H9 (cell line): Measurements from ENCODE around the gene ABHD4. TPM values are rescaled to one million over a fixed set of nuclear protein-coding genes. Genes with fewer than 3 reads are reported as not detected.

ENCODE experiments used
- DNase-seq: peaks from one replicate; pipeline ENCODE4 v3.0.0-alpha.2; 2017
- H2AFZ ChIP-seq: one replicate; pipeline ENCODE4 v1.6.1; 2013; ENCODE audit warnings: mild to moderate bottlenecking, low read length, control low read depth, moderate library complexity
- H2AK5ac ChIP-seq: 2 replicates; pipeline ENCODE4 v1.6.1; 2013; ENCODE audit warnings: low read length, control low read depth, mixed read lengths; ENCODE audit not compliant: insufficient read length
- H2BK120ac ChIP-seq: one replicate; pipeline ENCODE4 v1.6.1; 2013; ENCODE audit warnings: low read depth, mild to moderate bottlenecking, low read length, control low read depth, inconsistent platforms; ENCODE audit not compliant: poor library complexity, severe bottlenecking
- H2BK12ac ChIP-seq: 2 replicates; pipeline ENCODE4 v1.6.1; 2013; ENCODE audit warnings: low read length, control low read depth, mixed read lengths, low read depth; ENCODE audit not compliant: insufficient read length
- H2BK15ac ChIP-seq: 2 replicates; pipeline ENCODE4 v1.6.1; 2013; ENCODE audit warnings: low read depth, low read length, control low read depth
- H2BK20ac ChIP-seq: one replicate; pipeline ENCODE4 v1.6.1; 2013; ENCODE audit warnings: low read depth, mild to moderate bottlenecking, low read length, control low read depth, inconsistent platforms; ENCODE audit not compliant: poor library complexity, severe bottlenecking
- H2BK5ac ChIP-seq: 2 replicates; pipeline ENCODE4 v1.6.1; 2013; ENCODE audit warnings: low read length, control low read depth, mixed read lengths; ENCODE audit not compliant: insufficient read length
- H3K14ac ChIP-seq: 2 replicates; pipeline ENCODE4 v1.6.1; 2013; ENCODE audit warnings: low read length, control low read depth; ENCODE audit not compliant: insufficient read depth
- H3K18ac ChIP-seq: 2 replicates; pipeline ENCODE4 v1.6.1; 2013; ENCODE audit warnings: low read depth, mild to moderate bottlenecking, mixed read lengths, low read length, control low read depth; ENCODE audit not compliant: insufficient read length
- H3K23ac ChIP-seq: 2 replicates; pipeline ENCODE4 v1.6.1; 2013; ENCODE audit warnings: low read length, control low read depth, mixed read lengths, low read depth; ENCODE audit not compliant: insufficient read length
- H3K23me2 ChIP-seq: 2 replicates; pipeline ENCODE4 v1.6.1; 2013; ENCODE audit warnings: low read depth, mild to moderate bottlenecking, mixed read lengths, low read length, control low read depth; ENCODE audit not compliant: insufficient read length, poor library complexity, severe bottlenecking
- H3K27ac ChIP-seq: 2 replicates; pipeline ENCODE4 v1.5.1; 2013; ENCODE audit warnings: low read length, control low read depth, mixed read lengths, low read depth; ENCODE audit not compliant: insufficient read length
- H3K27me3 ChIP-seq: 2 replicates; pipeline ENCODE4 v1.6.1; 2013; ENCODE audit warnings: low read length, control low read depth, inconsistent platforms; ENCODE audit not compliant: insufficient read depth
- H3K4ac ChIP-seq: 2 replicates; pipeline ENCODE4 v1.6.1; 2013; ENCODE audit warnings: low read depth, mild to moderate bottlenecking, control low read depth, inconsistent platforms, low read length, moderate library complexity
- H3K4me1 ChIP-seq: 2 replicates; pipeline ENCODE4 v1.6.1; 2013; ENCODE audit warnings: low read length, control low read depth, inconsistent platforms; ENCODE audit not compliant: insufficient read depth
- H3K4me2 ChIP-seq: 2 replicates; pipeline ENCODE4 v1.6.1; 2013; ENCODE audit warnings: low read length, control low read depth, mixed read lengths; ENCODE audit not compliant: insufficient read length, insufficient read depth
- H3K56ac ChIP-seq: 2 replicates; pipeline ENCODE4 v1.6.1; 2013; ENCODE audit warnings: low read depth, mild to moderate bottlenecking, mixed read lengths, low read length, control low read depth; ENCODE audit not compliant: insufficient read length
- H3K79me1 ChIP-seq: 2 replicates; pipeline ENCODE4 v1.6.1; 2013; ENCODE audit warnings: low read depth, mild to moderate bottlenecking, moderate library complexity, low read length, control low read depth, inconsistent platforms; ENCODE audit not compliant: insufficient read depth, poor library complexity, severe bottlenecking
- H3K79me2 ChIP-seq: 2 replicates; pipeline ENCODE4 v1.6.1; 2013; ENCODE audit warnings: low read length, control low read depth, inconsistent platforms; ENCODE audit not compliant: insufficient read depth
- H3K9ac ChIP-seq: 2 replicates; pipeline ENCODE4 v1.6.1; 2013; ENCODE audit warnings: low read length, control low read depth, mixed read lengths; ENCODE audit not compliant: insufficient read length; ENCODE audit errors: extremely low read depth
- H3K9me3 ChIP-seq: one replicate; pipeline ENCODE4 v1.6.1; 2013; ENCODE audit warnings: low read depth, low read length, inconsistent platforms; ENCODE audit not compliant: control insufficient read depth
- H3T11ph ChIP-seq: one replicate; pipeline ENCODE4 v1.6.1; 2013; ENCODE audit warnings: mild to moderate bottlenecking, low read length, control low read depth, inconsistent platforms
- H4K20me1 ChIP-seq: one replicate; pipeline ENCODE4 v1.6.1; 2013; ENCODE audit not compliant: control insufficient read depth, insufficient read length, insufficient read depth
- H4K5ac ChIP-seq: 2 replicates; pipeline ENCODE4 v1.6.1; 2013; ENCODE audit warnings: low read depth, mild to moderate bottlenecking, mixed read lengths, low read length, control low read depth; ENCODE audit not compliant: insufficient read length
- H4K8ac ChIP-seq: replicated peaks from 2 replicates; pipeline ENCODE4 v1.6.1; 2013; ENCODE audit warnings: low read length, control low read depth, mixed read lengths, low read depth; ENCODE audit not compliant: insufficient read length
- H4K91ac ChIP-seq: 2 replicates; pipeline ENCODE4 v1.6.1; 2013; ENCODE audit warnings: low read depth, mild to moderate bottlenecking, moderate library complexity, mixed read lengths, low read length, control low read depth; ENCODE audit not compliant: insufficient read length
- H3K27ac Mint-ChIP-seq, 3 experiments: 2 replicates in 2 of 3; 3 replicates in 1 of 3; pipeline ENCODE4 v1.8.0; 2020 to 2021; ENCODE audit warnings: mixed read lengths in 3 of 3, mild to moderate bottlenecking in 1 of 3, moderate library complexity in 1 of 3
- H3K27me3 Mint-ChIP-seq: 2 replicates; pipeline ENCODE4 v1.8.0; 2021; ENCODE audit warnings: low read depth, mild to moderate bottlenecking, moderate library complexity, mixed read lengths
- H3K36me3 Mint-ChIP-seq, 3 experiments: 2 replicates in 2 of 3; 3 replicates in 1 of 3; pipeline ENCODE4 v1.8.0; 2020 to 2021; ENCODE audit warnings: low read depth in 3 of 3, mixed read lengths in 3 of 3; ENCODE audit not compliant: insufficient read depth in 1 of 3
- H3K4me1 Mint-ChIP-seq, 2 experiments: 2 replicates each; pipeline ENCODE4 v1.8.0; 2020; ENCODE audit warnings: mixed read lengths in 2 of 2
- H3K4me3 Mint-ChIP-seq, 2 experiments: 2 replicates in 1 of 2; 3 replicates in 1 of 2; pipeline ENCODE4 v1.8.0; 2020 to 2021; ENCODE audit warnings: mild to moderate bottlenecking in 2 of 2, mixed read lengths in 2 of 2, moderate library complexity in 1 of 2
- H3K9me3 Mint-ChIP-seq, 2 experiments: 2 replicates in 1 of 2; 3 replicates in 1 of 2; pipeline ENCODE4 v1.8.0; 2020; ENCODE audit warnings: mild to moderate bottlenecking in 2 of 2, mixed read lengths in 2 of 2, moderate library complexity in 1 of 2
- WGBS: extraction: QIAGEN DNeasy Blood & Tissue Kit; methylation state at CpG from one replicate; pipeline ENCODE4 v1.1.7; 2013; ENCODE audit warnings: missing lambda C conversion rate, low lambda C conversion rate, mixed read lengths; ENCODE audit not compliant: insufficient read length; ENCODE audit errors: extremely low coverage; 5-methylcytosine and 5-hydroxymethylcytosine counted together
- total RNA-seq: library from RNA; stranded (reverse); gene quantifications from 2 replicates; pipeline ENCODE4 v1.2.1, GENCODE V29; 2021
- TF ChIP-seq, protein P1 (sequence below): fragments of 200-600 bp; sonication (generic); conservative IDR thresholded peaks from 3 replicates; pipeline ENCODE4 v1.8.0; 2021; ENCODE audit warnings: antibody characterized with exemption, mild to moderate bottlenecking

Gene ABHD4
- total RNA-seq, 1 experiment from 2014 or later, result 21.8 TPM

DNA sequence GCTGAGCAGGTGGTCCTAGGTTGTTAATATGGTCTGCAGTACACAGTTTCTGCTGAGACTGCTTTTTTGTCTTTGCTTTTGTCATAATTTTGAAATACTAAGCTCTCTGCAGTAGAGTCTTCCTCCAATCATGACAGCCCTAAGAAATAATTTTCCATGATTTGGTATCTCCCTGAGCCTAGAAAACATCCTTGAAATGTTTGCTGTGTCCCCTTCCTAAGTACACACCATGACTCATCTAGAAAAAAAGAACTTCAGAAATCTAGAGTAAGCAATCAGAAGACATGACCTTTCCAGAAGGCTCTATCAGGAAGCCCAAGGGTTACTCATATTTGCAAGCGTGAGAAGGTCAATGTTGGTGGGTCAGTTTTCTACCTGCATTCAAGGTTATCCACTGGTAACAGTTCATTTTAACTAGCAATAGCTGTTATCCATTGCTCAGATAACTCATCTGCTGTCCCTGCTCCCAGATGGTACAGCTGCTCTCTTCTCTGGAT lies 25.5 kb upstream of the ABHD4 start:
- H4K20me1 ChIP-seq, result no peaks in the 10 kb centered on the region
- Mint-ChIP-seq H3K27me3 (no peaks in the 10 kb centered on the region), H3K9me3 (no peaks in the 10 kb centered on the region), H3K27ac (peak overlapping the region in 1 of 3 experiments; percentile 62; a peak in 1 of 7 replicates), H3K4me3 (no peak overlapping the region), H3K36me3 (peaks cover 28 to 49% (median 48%) of the 10 kb centered on the region in 3 experiments; a peak in 6 of 7 replicates), H3K4me1 (peaks cover 10% of the 10 kb centered on the region in 2 experiments)
- no peaks in the 10 kb centered on the region for H3K23me2 ChIP-seq
- H2BK12ac ChIP-seq, result no peak overlapping the region
- H3K9me3 ChIP-seq, result no peaks in the 10 kb centered on the region
- H3K4me1 ChIP-seq, result no peaks in the 10 kb centered on the region; the same call in 1 of the 2 replicates
- no peak overlapping the region for H2AK5ac ChIP-seq
- no peak overlapping the region for H3K23ac ChIP-seq
- H3K4me2 ChIP-seq, result no peak overlapping the region
- no peak overlapping the region for H2AFZ ChIP-seq
- peaks cover 8% of the 10 kb centered on the region for H3K79me1 ChIP-seq
- no peak overlapping the region for H3K4ac ChIP-seq
- H4K5ac ChIP-seq, result no peak overlapping the region
- no peak overlapping the region for H2BK20ac ChIP-seq
- no CpG with 5 or more reads among the region's 1 CpG for WGBS
- no peaks in the 10 kb centered on the region for H3K27me3 ChIP-seq
- H3K27ac ChIP-seq, result no peak overlapping the region
- H3K56ac ChIP-seq, result no peak overlapping the region
- H3K18ac ChIP-seq, result no peak overlapping the region
- H4K91ac ChIP-seq, result no peak overlapping the region
- peaks cover 3% of the 10 kb centered on the region; the same call in 1 of the 2 replicates for H3K79me2 ChIP-seq
- no peak overlapping the region for H2BK15ac ChIP-seq
- no peak overlapping the region for H3K14ac ChIP-seq
- H2BK5ac ChIP-seq, result no peak overlapping the region
- no peak overlapping the region for H2BK120ac ChIP-seq
- no peak overlapping the region for H3T11ph ChIP-seq
- H3K9ac ChIP-seq, result no peak overlapping the region
- TF ChIP-seq, protein P1, sequence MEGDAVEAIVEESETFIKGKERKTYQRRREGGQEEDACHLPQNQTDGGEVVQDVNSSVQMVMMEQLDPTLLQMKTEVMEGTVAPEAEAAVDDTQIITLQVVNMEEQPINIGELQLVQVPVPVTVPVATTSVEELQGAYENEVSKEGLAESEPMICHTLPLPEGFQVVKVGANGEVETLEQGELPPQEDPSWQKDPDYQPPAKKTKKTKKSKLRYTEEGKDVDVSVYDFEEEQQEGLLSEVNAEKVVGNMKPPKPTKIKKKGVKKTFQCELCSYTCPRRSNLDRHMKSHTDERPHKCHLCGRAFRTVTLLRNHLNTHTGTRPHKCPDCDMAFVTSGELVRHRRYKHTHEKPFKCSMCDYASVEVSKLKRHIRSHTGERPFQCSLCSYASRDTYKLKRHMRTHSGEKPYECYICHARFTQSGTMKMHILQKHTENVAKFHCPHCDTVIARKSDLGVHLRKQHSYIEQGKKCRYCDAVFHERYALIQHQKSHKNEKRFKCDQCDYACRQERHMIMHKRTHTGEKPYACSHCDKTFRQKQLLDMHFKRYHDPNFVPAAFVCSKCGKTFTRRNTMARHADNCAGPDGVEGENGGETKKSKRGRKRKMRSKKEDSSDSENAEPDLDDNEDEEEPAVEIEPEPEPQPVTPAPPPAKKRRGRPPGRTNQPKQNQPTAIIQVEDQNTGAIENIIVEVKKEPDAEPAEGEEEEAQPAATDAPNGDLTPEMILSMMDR, result no peak
- DNase-seq, result no peak
- no peak overlapping the region for H4K8ac ChIP-seq
